Muscle layer of colon (tissue), 2 donors: ENCODE data around the gene GPR132.

Source experiments
- H3K27ac ChIP-seq: one replicate; pipeline ENCODE4 v1.7.0; 2013; ENCODE audit warnings: low read depth, mild to moderate bottlenecking, low read length, moderate library complexity
- H3K27me3 ChIP-seq, 2 donors: one replicate each; pipeline ENCODE4 v1.7.0; 2013; ENCODE audit warnings: low read length in 2 of 2, mild to moderate bottlenecking in 2 of 2; ENCODE audit not compliant: insufficient read depth in 2 of 2, control insufficient read depth in 1 of 2
- H3K36me3 ChIP-seq: one replicate; pipeline ENCODE4 v1.7.0; 2013; ENCODE audit warnings: mild to moderate bottlenecking, low read length; ENCODE audit not compliant: insufficient read depth
- H3K4me1 ChIP-seq: one replicate; pipeline ENCODE4 v1.7.0; 2013; ENCODE audit warnings: mild to moderate bottlenecking, low read length; ENCODE audit not compliant: insufficient read depth
- H3K4me3 ChIP-seq, 2 donors: one replicate each; pipeline ENCODE4 v1.7.0; 2013; ENCODE audit warnings: low read length in 2 of 2, low read depth in 1 of 2, mild to moderate bottlenecking in 1 of 2, moderate library complexity in 1 of 2
- H3K9ac ChIP-seq: one replicate; pipeline ENCODE4 v1.7.0; 2013; ENCODE audit warnings: low read length
- H3K9me3 ChIP-seq: one replicate; pipeline ENCODE4 v1.7.0; 2013; ENCODE audit warnings: mild to moderate bottlenecking, low read length
- donor health status: abdominal sarcoma.
- donor health status: Adenocarcinoma of cecum.

GPR132 gene

DNA sequence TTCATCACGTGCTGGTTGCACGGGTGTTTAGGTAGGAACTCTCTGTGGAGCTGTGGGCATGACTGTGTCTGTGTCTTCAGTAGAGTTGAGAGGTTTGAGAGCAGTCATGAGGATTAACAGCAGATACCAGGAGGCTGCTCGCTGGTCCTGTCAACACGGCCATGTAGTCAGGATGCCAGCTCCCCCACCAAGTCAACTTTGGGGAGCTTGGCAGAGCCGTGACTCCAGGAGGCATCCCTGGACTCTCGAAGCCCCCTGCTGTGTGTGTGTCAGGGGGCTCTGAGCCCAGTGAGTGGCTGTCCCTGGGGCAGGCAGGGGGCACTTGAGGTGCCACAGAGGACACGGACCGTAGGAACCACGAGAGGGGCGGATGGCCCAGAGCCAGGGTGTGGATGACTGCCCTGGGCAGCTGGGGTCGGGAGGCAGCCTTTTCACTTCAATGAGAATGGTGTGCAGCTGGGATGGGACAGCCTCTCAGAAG, 7.2 kb upstream of the GPR132 start:
- H3K4me1 ChIP-seq, result no peaks in the 10 kb centered on the region
- peaks cover 10 to 67% of the 10 kb centered on the region in 2 donors for H3K27me3 ChIP-seq
- H3K9ac ChIP-seq, result no peak overlapping the region
- H3K36me3 ChIP-seq, result no peaks in the 10 kb centered on the region
- H3K27ac ChIP-seq, result no peak overlapping the region
- no peaks in the 10 kb centered on the region for H3K9me3 ChIP-seq
- H3K4me3 ChIP-seq, result no peak overlapping the region

DNA sequence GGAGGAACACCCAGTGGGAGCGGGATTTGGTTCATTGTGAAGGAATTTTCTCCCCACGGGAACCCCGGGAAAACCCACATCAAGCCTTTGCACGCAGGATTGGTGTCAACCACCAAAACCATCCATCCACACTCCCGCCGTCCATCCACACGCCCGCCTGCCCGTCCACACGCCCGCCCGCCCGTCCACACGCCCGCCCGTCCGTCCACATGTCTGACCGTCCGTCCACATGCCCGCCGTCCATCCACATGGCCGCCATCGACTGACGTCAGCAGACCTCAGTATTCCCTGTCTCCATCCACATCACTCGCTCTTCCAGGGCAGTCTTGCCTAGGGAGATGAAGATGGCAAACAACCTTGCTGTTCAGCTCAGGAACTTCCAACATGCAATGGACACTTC, 6.7 kb upstream of the GPR132 start:
- H3K36me3 ChIP-seq, result no peaks in the 10 kb centered on the region
- no peaks in the 10 kb centered on the region for H3K9me3 ChIP-seq
- H3K27ac ChIP-seq, result no peak overlapping the region
- no peaks in the 10 kb centered on the region for H3K4me1 ChIP-seq
- no peak overlapping the region for H3K4me3 ChIP-seq
- H3K9ac ChIP-seq, result no peak overlapping the region
- H3K27me3 ChIP-seq, result peaks cover 10 to 67% of the 10 kb centered on the region in 2 donors

DNA sequence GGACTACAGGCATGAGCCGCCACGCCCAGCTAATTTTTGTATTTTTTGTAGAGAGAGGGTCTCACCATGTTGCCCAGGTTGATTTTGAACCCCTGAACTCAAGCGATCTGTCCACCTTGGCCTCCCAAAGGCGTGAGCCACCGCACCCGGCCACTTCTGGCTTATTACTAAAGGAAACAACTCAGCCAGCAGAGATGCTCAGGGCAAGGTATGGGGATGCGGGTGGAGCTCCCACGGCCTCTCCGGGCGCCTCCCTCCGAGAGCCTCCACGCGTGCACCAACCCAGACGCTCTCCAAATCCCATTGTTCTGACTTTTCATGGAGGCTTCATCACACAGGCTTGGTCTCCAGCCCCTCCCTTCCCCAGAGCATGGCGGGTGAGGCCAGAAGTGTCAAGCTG, 6.1 kb upstream of the GPR132 start:
- H3K4me1 ChIP-seq, result no peaks in the 10 kb centered on the region

DNA sequence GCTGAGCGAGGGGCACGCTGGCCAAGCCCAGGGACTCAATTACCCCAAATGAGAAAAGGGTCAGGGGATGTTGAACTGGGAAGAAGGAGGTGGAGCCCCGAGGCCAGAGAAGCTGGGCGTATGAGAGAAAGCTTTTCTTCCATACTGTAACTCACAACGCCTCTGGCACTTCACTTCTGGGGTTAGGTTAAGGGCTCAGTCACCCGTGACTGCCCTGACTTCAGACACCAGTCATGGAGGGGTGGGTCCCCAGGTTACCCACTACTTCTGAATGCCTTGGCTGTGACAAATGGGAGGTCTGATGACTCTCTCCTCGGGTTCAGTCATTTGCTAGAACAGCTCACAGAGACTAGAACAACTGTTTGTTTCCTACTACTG, 5.5 kb upstream of the GPR132 start:
- Histone ChIP-seq H3K27ac (no peak overlapping the region), H3K27me3 (peaks cover 10 to 63% of the 10 kb centered on the region in 2 donors), H3K4me1 (no peaks in the 10 kb centered on the region), H3K4me3 (no peak overlapping the region), H3K9ac (no peak overlapping the region), H3K36me3 (no peaks in the 10 kb centered on the region), H3K9me3 (no peaks in the 10 kb centered on the region)

More for the DNA sequence above, 6.1 kb upstream of the GPR132 start:
- H3K36me3 ChIP-seq, result no peaks in the 10 kb centered on the region
- no peak overlapping the region for H3K27ac ChIP-seq
- no peak overlapping the region for H3K9ac ChIP-seq
- peaks cover 10 to 68% of the 10 kb centered on the region in 2 donors for H3K27me3 ChIP-seq
- no peaks in the 10 kb centered on the region for H3K9me3 ChIP-seq
- H3K4me3 ChIP-seq, result no peak overlapping the region

DNA sequence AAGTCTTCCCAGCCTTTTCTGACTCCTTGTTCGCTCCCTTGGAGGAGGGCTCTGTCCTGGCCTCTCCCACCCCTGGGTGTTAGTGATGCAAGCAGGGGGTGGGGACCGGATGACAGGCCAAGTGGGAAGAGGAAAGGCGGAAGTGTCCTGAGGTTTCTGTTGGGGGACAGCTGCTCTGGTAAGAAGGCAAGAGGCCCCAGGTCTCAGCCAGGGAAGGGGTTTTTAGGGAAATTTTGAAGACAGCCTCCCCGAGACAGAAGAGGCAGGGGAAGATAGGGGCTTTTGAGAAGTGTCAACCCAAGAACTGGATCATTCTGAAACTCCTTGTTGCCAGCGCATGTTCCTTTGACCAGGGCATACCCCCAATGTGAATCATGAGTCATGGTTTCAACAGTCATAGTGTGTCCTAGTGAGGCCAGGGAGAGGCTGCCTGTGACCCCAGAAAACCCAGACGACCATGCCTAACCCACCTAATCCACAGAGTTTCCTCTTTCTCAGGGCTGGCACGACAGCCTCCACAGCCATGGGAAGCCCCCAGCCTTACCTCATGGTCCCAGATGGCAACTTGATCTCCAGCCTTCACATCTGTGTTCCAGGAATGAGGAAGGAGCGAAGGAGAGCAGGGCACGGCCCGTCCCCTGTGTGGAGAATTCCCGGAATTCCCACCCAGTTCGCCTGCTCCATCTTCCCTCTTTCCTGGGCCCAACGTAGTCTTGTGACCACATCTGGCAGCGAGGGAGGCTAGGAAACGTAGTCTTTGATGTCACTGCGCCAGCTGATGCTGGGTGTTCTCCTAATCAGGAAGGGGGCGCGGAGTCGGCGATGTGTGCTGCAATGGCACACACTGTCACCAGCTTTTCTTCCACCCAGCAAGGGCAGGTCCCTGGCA, 4.9 kb upstream of the GPR132 start:
- Histone ChIP-seq H3K27me3 (peaks cover 10 to 57% of the 10 kb centered on the region in 2 donors), H3K4me1 (no peaks in the 10 kb centered on the region), H3K36me3 (no peaks in the 10 kb centered on the region), H3K9me3 (no peaks in the 10 kb centered on the region), H3K4me3 (no peak overlapping the region), H3K27ac (no peak overlapping the region), H3K9ac (no peak overlapping the region)

DNA sequence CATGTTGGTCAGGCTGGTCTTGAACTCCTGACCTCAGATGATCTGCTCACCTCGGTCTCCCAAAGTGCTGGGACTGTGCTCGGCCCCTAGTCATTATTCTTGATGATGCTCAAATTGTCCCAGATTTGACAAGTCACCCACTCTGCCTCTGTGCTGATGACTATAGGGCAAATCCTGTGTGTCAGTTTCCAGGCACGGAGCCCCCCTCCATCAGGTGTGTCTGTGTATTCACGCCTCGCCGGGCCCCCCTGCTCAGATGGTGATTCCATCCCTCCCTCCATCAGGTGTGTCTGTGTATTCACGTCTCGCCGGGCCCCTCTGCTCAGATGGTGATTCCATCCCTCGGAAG, 4.3 kb upstream of the GPR132 start:
- no peaks in the 10 kb centered on the region for H3K9me3 ChIP-seq
- H3K4me3 ChIP-seq, result no peak overlapping the region
- no peaks in the 10 kb centered on the region for H3K4me1 ChIP-seq
- no peaks in the 10 kb centered on the region for H3K36me3 ChIP-seq
- no peak overlapping the region for H3K9ac ChIP-seq
- no peak overlapping the region for H3K27ac ChIP-seq
- H3K27me3 ChIP-seq, result peaks cover 10 to 53% of the 10 kb centered on the region in 2 donors

DNA sequence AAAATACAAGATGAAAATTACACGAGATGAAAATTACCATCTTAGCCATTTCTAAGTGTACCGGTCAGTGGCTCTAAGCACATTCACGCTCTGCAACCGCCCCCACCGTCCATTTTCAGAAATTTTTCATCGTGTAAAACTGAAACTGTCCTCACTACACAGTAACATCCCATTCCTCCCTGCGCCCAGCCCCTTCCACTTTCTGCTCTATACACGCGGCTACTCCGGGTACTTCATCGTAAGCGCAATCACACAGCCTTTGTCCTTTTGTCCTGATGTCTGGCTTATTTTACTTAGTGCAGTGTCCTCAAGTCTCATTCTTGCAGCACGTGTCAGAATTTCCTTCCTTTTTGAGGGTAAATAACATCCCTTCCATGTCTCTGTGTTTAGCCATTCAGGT, 3.6 kb upstream of the GPR132 start:
- Histone ChIP-seq H3K27me3 (peaks cover 5 to 46% of the 10 kb centered on the region in 2 donors), H3K4me3 (no peak overlapping the region), H3K36me3 (no peaks in the 10 kb centered on the region), H3K4me1 (no peaks in the 10 kb centered on the region), H3K27ac (no peak overlapping the region), H3K9ac (no peak overlapping the region), H3K9me3 (no peaks in the 10 kb centered on the region)

DNA sequence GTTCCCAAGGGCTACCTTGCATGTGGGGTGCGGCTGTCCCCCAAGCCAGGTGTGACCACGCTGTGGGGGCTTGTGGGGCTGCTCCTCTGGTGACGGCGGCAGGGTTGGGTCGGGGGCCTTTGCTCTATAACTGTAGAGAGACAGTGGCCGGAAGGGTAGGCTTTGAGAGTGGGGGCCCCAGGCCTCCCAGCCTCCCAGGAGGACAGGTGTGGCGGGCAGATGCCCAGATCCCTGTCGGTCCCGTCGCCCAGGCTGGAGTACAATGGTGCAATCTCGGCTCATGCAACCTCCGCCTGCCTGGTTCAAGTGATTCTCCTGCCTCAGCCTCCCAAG, 2.7 kb upstream of the GPR132 start:
- Histone ChIP-seq H3K27me3 (peaks cover 5 to 37% of the 10 kb centered on the region in 2 donors), H3K4me1 (no peaks in the 10 kb centered on the region), H3K9me3 (no peaks in the 10 kb centered on the region), H3K36me3 (no peaks in the 10 kb centered on the region), H3K27ac (no peak overlapping the region), H3K9ac (no peak overlapping the region), H3K4me3 (no peak overlapping the region)

DNA sequence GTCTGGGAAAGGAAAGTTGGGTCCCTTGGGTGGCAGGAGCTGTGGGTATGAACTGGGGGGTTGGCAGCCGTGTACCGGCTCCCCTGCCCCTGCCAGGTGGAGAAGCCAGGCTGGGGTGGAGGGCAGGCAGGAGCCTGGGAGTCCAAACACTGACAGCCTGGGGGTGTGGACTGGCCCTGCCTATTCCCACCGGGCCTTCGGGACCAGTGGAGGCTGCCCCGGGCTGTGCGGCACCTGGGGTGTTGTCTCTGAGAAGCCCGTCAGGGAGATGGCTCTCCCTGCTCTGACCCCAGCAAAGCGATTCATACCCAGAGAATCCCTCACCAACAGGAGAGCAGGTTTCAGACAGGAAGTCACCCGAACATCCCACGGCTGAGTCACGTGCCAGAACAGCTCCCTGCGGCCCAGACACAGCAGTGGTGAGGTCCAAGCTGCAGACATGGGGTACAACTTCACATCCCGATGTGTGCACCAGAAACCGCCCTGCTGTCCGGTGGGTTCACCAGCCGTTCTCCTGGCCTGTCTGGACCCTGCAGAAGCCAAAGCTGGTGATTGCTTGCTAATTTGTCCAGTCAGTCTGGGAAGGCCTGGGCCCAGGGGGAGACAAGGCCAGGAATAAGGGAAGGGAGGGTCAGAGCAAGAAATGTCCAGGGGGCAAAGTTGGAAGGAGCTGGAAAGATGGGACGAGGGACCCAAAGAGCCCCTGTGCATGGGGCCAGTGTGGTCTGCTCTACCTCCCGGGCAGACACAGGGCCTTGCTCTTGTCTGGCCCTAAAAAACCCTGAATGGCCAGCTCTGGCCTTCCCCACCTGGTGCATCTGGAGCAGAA, 2.1 kb upstream of the GPR132 start:
- H3K4me1 ChIP-seq, result no peaks in the 10 kb centered on the region
- no peaks in the 10 kb centered on the region for H3K36me3 ChIP-seq
- H3K9me3 ChIP-seq, result no peaks in the 10 kb centered on the region
- H3K27me3 ChIP-seq, result peaks cover 0 to 31% of the 10 kb centered on the region in 2 donors
- H3K4me3 ChIP-seq, result no peak overlapping the region
- H3K9ac ChIP-seq, result no peak overlapping the region
- H3K27ac ChIP-seq, result no peak overlapping the region

DNA sequence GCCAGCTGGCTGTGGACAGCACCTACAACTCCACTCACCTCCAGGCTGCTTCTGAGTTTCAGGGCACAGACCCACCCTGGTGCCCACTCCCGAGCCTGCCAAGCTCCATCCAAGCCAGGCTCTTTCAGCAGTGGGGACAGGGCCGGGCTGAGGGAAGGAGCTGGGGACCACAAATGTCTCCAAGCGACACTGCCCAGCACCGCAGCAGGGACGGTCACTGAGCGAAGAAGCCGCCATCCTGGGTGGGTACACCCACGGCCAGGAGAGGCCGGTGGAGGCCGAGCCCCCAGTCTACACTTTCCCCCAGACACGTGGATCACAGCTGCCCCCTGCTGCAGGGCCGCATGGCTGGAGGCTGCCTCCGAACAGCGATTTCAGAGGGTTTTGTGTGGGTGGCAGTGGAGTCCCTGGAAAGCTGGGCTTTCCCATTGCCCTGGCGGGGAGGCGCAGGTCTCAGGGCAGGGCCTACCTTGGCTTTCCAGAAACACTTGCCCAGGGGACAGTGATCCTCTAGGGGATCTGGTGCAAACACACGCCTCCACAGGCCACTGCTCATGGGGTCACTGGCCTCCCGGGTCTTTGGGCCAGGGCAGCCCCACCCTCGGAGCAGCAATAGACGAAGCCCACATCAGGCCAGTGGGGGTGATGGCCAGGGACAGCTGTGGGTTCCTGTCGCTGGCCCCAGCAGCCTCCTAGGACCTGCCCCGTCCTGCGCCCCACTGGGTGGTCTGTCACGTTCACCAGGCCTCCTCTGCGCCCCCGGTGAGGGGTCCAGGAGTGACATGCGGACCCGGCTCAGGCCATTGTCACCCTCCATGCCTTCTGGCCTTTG, 1.2 kb upstream of the GPR132 start:
- Histone ChIP-seq H3K36me3 (no peaks in the 10 kb centered on the region), H3K27me3 (peaks cover 0 to 26% of the 10 kb centered on the region in 2 donors), H3K27ac (no peak overlapping the region), H3K4me1 (no peaks in the 10 kb centered on the region), H3K4me3 (no peak overlapping the region), H3K9me3 (no peaks in the 10 kb centered on the region), H3K9ac (no peak overlapping the region)

DNA sequence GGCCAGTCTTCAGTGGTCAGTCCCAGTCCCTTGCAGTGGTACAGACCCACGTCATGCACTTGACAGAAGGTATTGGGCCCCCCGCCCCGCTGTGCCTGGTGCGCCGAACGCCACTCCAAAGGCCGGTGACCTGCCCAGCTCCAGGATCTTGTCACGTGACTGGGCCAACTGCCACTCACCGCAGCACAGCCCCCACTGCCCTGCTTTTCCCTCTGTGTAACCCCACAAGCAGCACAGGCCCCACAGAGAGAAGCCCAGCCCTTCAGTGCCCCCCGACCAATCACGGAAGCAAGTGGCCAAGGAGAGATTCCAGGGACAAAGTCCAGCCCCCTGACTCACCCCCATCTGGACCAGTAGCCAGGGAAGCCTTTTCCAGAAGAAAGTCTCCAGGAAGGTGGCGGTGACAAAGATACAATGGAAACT, 498 bp downstream of the GPR132 start:
- Histone ChIP-seq H3K27ac (no peak overlapping the region), H3K9ac (no peak overlapping the region), H3K36me3 (no peaks in the 10 kb centered on the region), H3K4me3 (no peak overlapping the region), H3K9me3 (no peaks in the 10 kb centered on the region), H3K4me1 (peaks cover 4% of the 10 kb centered on the region), H3K27me3 (peaks cover 0 to 13% of the 10 kb centered on the region in 2 donors)
